ENCODE results near the gene ARHGEF17.

DNA sequence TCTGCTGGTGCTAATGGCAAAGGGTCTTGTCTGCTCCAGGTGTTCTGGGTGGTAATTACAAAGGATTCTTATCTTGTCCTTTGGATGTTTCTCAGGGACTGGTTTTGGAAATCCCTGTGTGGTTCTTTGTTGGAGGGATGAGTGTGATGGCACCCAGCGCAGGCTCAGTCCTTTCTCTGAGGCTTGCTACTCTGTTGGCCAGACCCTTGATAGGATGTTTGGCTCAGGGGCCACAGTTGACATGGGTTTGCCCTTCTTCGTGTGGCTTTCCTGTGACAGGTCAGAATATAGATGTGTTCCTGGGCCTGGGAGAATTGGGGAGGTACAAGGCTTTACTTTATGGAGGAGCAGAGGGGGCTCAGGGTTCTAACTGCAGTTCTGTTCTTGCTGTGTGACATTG, 4.0 kb downstream of the ARHGEF17 start:
- TF ChIP-seq BACH2 (CRISPR knock-in tag; IDR thresholded peaks at IDR 0.05; ENCODE audit: borderline replicate concordance) (no peak), PPARA (CRISPR knock-in tag; IDR thresholded peaks at IDR 0.05; ENCODE audit: borderline replicate concordance) (no peak), ARNTL (CRISPR knock-in tag; IDR thresholded peaks at IDR 0.05; ENCODE audit: borderline replicate concordance, low read depth) (no peak), SNAI2 (CRISPR knock-in tag; IDR thresholded peaks at IDR 0.05) (no peak), TSHZ2 (CRISPR knock-in tag; IDR thresholded peaks at IDR 0.05) (no peak), ESRRG (CRISPR knock-in tag; IDR thresholded peaks at IDR 0.05) (no peak), ZFP3 (CRISPR knock-in tag; IDR thresholded peaks at IDR 0.05) (no peak), ZNF8 (CRISPR knock-in tag; IDR thresholded peaks at IDR 0.05) (no peak), RARB (CRISPR knock-in tag; IDR thresholded peaks at IDR 0.05) (no peak), ZNF565 (CRISPR knock-in tag; conservative IDR thresholded peaks at IDR 0.05; ENCODE audit: low read depth) (no peak)
- TF ChIP-seq, protein P1, sequence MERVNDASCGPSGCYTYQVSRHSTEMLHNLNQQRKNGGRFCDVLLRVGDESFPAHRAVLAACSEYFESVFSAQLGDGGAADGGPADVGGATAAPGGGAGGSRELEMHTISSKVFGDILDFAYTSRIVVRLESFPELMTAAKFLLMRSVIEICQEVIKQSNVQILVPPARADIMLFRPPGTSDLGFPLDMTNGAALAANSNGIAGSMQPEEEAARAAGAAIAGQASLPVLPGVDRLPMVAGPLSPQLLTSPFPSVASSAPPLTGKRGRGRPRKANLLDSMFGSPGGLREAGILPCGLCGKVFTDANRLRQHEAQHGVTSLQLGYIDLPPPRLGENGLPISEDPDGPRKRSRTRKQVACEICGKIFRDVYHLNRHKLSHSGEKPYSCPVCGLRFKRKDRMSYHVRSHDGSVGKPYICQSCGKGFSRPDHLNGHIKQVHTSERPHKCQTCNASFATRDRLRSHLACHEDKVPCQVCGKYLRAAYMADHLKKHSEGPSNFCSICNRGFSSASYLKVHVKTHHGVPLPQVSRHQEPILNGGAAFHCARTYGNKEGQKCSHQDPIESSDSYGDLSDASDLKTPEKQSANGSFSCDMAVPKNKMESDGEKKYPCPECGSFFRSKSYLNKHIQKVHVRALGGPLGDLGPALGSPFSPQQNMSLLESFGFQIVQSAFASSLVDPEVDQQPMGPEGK (CRISPR knock-in tag; IDR thresholded peaks at IDR 0.05; ENCODE audit: borderline replicate concordance) = no peak

All from SK-N-SH treated with all-trans-retinoic acid at 6 μM for 48 hours (cell line).